Measurements from ENCODE around the gene MCMBP.
"Not testable (repeated sequence)": the region's sequence is repeated elsewhere in the genome, so short reads cannot be mapped to it uniquely, and the experiment has no call there.

Gene MCMBP

DNA sequence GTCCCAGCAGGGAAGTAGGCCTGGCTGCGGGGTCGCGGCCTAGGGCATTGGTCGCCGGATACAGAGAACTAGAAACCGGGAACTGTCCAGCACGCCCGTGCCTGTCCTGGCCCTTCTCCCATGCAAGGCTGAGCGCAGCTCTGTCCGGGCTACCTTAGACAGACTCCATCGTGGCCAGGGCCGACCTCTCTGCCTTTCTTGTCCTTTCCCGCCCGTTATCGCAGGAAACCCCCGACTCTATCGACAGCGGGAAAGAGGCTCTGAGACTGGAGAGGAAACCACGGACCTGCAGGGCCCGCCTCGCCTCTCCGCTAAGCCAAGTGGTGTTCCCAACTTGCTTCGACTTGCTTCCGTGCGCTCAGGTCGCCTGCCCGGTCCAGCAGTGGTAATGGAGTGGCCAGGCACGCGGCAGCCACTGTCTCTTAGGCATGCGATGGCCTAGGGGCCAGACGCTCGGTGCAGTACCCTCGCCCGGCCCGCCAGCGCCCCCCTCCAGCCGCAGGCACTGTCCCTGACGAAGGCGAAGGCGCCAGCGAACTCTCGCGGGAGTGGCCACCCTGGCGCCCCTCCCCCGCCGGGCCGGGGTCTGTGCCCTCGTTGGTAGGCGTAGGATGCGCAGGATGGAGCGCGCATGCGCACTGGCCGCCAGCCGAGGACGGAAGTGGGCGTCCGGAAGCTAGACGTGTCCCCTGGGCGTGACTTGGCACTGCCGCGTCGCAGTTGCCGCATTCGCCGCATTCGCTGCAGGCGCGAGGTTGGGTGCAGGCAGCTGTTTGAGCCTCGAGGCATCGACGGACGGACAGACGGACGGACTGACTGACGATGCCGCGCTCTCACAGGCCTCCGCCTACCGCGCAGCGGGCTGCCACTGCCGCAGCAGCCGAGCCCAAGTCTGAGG is 54.4 kb downstream of the MCMBP start:
- no peak overlapping the region for H3K4me3 ChIP-seq (ENCODE audit: low read length)
- TF ChIP-seq ZNF274 (IDR thresholded peaks at IDR 0.05; ENCODE audit: low read depth, low read length) = no peak

GRCh38 chr10:119815671-119816070 is 57.0 kb downstream of the MCMBP start:
- TF ChIP-seq ZNF274 (IDR thresholded peaks at IDR 0.05; ENCODE audit: low read depth, low read length) = no peak
- H3K4me3 ChIP-seq (ENCODE audit: low read length) = no peak overlapping the region

DNA sequence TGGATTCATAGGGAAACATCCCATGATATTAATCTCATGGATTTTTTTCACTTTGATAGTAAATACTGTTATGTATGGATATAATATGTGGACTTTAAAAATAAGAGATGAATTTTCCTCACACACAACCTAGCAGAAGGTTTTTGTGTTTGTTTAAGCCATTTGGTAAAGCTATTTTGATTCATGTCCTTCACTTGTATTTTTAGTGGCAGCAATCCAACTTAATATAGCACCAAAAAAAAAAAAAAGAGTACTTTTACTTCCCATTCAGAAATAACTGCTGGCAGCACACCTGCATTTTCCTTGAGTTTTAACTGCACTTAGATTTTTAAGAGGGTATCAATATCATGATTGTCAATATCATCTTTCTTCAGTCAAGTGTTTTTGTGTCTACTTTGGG is 60.0 kb downstream of the MCMBP start:
- no peak overlapping the region for H3K4me3 ChIP-seq (ENCODE audit: low read length)
- TF ChIP-seq ZNF274 (IDR thresholded peaks at IDR 0.05; ENCODE audit: low read depth, low read length) = no peak

DNA sequence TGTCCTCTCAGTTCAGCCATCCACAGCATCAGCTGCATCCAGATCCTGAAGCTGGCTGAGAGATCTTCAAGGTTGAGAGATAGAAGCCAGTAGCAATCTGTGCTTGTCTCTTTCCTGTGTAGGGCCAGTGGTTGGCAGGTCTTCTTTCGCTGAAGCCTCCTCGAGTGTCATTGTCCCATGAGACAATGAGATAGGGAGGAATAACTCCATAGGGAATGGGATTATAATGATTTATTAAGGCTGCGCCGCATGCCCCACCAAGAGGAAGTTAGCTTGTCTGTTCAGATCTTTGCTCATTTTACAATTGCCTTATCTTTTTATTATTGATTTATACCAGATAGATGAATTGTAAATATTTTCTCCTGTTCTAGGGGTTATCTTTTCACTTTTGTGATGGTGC is 61.5 kb downstream of the MCMBP start:
- H3K4me3 ChIP-seq (ENCODE audit: low read length) = no peak overlapping the region
- no peak for TF ChIP-seq ZNF274 (IDR thresholded peaks at IDR 0.05; ENCODE audit: low read depth, low read length)

DNA sequence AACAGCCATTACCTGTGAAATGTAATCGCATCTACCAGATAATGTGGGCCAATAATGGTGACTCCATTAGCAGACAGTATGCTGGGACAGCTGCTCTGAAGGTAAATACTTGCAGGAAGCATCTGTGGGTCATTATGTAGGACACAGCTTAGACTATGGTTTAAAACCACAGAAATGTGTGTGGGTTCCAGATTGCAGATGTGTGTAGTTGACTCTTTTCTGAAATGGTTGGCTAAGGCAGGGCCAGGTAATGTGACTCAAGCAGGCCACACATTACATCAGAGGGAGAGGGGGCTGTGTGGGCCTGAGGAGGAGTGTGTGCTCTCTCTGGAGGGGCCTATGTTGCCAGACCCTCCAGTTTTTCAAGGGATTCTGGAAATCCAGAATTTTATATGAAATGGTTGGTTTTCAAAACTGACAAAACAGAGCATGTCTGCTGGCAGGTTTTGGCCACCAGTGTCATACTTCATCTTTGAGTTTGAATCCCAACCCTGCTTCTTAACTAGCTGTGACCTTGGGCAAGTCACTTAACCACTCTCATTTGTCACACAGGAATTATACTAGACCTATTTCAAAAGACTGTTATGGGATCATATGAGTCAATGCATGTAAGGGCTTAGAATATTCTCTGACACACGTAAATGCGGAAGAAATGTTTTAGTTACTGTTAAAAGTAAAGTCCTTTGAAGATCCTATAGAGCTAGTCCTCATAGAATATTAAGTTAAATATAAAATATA is 64.5 kb downstream of the MCMBP start:
- no peak for TF ChIP-seq ZNF274 (IDR thresholded peaks at IDR 0.05; ENCODE audit: low read depth, low read length)
- no peak overlapping the region for H3K4me3 ChIP-seq (ENCODE audit: low read length)

GRCh38 chr10:119806334-119807130 is 66.1 kb downstream of the MCMBP start:
- no peak for TF ChIP-seq ZNF274 (IDR thresholded peaks at IDR 0.05; ENCODE audit: low read depth, low read length)
- H3K4me3 ChIP-seq (ENCODE audit: low read length) = no peak overlapping the region

GRCh38 chr10:119805702-119806230 is 66.9 kb downstream of the MCMBP start:
- no peak for TF ChIP-seq ZNF274 (IDR thresholded peaks at IDR 0.05; ENCODE audit: low read depth, low read length)
- H3K4me3 ChIP-seq (ENCODE audit: low read length) = no peak overlapping the region

DNA sequence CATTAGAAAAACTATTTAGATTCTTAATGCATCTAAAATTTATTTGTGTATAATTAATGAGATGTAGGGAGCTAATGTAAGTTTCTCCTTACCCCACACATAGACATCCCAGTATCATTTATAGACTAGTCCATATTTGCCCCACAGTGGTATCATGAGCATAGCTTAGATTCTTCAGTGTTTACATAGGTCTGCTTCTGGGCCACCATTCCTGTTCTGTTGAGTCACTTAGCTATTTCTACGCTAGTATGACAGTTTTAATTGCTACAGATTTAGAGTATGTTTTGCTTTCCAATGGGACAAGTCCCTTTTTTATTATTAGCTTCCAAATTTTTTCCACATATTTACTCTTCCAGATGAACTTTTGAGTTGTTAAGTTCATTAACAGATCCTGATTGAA is 69.4 kb downstream of the MCMBP start:
- TF ChIP-seq ZNF274 (IDR thresholded peaks at IDR 0.05; ENCODE audit: low read depth, low read length) = no peak
- H3K4me3 ChIP-seq (ENCODE audit: low read length) = no peak overlapping the region

DNA sequence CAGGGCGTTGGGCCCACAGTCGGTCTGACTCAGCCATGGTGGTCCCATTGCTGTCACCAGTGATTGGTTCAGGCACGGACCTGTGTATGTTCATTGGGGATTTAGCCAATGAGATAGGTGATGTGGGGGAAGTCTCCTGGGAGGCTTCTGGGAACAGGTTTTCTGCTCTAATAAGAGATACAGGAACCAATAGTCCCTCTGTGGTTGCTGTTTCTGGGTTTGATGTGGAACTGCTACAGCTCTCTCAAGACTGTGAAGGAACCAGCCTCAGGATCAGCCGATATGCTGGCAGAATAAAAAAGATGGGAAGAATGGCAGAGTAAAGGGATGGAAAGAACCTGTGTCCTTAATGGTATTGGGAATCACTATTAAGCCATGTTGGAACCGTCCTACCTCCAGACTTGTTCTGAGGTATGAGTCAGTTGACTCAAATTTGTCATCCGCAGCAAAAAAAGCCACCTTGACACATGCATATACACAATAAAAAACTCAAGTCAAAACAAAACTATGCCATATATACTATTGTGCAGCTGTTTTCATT is 70.6 kb downstream of the MCMBP start:
- H3K4me3 ChIP-seq (ENCODE audit: low read length) = no peak overlapping the region
- no peak for TF ChIP-seq ZNF274 (IDR thresholded peaks at IDR 0.05; ENCODE audit: low read depth, low read length)

DNA sequence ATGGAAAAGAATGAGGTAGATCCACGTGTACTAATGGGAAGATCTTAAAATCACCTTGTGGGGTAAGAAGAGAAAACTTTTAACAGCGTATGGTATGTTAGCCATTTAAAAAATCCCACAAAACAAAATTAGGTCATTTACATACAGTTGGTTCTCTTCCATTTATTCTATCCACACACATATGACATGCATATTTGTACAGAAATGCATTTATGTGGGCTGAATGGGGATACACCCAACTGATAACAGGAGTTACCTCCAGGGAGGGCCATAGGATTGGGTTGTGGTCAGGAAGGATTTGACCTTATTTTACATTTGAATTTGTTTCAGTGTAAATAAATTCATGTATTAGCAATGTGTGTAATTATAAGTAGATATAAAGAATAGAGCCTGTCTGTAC is 71.5 kb downstream of the MCMBP start:
- no peak overlapping the region for H3K4me3 ChIP-seq (ENCODE audit: low read length)
- no peak for TF ChIP-seq ZNF274 (IDR thresholded peaks at IDR 0.05; ENCODE audit: low read depth, low read length)

DNA sequence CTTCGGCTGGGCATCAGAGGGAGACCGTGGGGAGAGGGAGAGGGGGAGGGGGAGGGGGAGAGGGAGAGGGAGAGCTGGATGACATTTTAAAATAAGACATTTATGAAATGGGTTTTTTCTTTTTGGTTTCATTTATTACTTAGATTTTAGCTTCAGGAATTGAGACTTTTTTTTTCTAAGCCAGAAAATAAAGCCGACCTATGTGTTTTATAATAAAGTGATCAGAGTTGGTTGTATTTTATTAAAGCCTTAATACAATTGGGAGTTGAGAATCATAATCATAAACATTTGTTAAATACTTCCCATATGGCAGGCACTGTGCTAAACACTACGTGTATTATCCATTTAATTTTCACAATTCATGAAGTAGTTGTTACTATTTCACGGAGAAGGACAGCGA is 76.6 kb downstream of the MCMBP start:
- TF ChIP-seq ZNF274 (IDR thresholded peaks at IDR 0.05; ENCODE audit: low read depth, low read length) = no peak
- H3K4me3 ChIP-seq (ENCODE audit: low read length) = no peak overlapping the region

DNA sequence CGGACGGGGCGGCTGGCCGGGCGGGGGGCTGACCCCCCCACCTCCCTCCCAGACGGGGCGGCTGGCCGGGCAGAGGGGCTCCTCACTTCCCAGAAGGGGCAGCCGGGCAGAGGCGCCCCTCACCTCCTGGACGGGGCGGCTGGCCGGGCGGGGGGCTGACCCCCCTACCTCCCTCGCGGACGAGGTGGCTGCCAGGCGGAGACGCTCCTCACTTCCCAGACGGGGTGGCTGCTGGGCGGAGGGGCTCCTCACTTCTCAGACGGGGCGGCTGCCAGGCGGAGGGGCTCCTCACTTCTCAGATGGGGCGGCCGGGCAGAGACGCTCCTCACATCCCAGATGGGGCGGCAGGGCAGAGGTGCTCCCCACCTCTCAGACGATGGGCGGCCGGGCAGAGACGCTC is 77.5 kb downstream of the MCMBP start:
- not testable (repeated sequence) for H3K4me3 ChIP-seq (ENCODE audit: low read length)

- TF ChIP-seq ZNF274 (IDR thresholded peaks at IDR 0.05; ENCODE audit: low read depth, low read length) = no peak
Observed at GRCh38 chr10:119786117-119786769, 86.4 kb downstream of the MCMBP start.

More at GRCh38 chr10:119786117-119786769, 86.4 kb downstream of the MCMBP start:
- no peak overlapping the region for H3K4me3 ChIP-seq (ENCODE audit: low read length)

All from GM08714 (cell line).